AG08396 (cell line): ENCODE data around the gene SAT2.
"Not testable (repeated sequence)": the region's sequence is repeated elsewhere in the genome, so short reads cannot be mapped to it uniquely, and the experiment has no call there.

Experiments
- DNase-seq: peaks from one replicate; pipeline ENCODE4 v3.0.0; 2012; ENCODE audit warnings: low spot score, mixed read lengths

SAT2 gene

GRCh38 chr17:7627250-7628121 is at the start of gene SAT2:
Gene SAT2 (minus strand): TSS chr17:7627821. CDS start chr17:7627635, 186 bp downstream.
- DNase-seq: peak; percentile 99

- DNase-seq: no peak
Measured at GRCh38 chr17:7676533-7676932, 48.9 kb upstream of the SAT2 start.

GRCh38 chr17:7674934-7675333 is 47.3 kb upstream of the SAT2 start:
- DNase-seq: no peak

- no peak for DNase-seq
Measured at GRCh38 chr17:7673239-7673638, 45.6 kb upstream of the SAT2 start.

GRCh38 chr17:7668482-7668881 is 40.9 kb upstream of the SAT2 start:
- DNase-seq: no peak

GRCh38 chr17:7667656-7668406 is 40.2 kb upstream of the SAT2 start:
- no peak for DNase-seq

GRCh38 chr17:7656958-7657609 is 29.5 kb upstream of the SAT2 start:
- DNase-seq: no peak

GRCh38 chr17:7655541-7655840 is 27.9 kb upstream of the SAT2 start:
- DNase-seq: no peak

GRCh38 chr17:7654832-7655540 is 27.4 kb upstream of the SAT2 start:
- no peak for DNase-seq

- no peak for DNase-seq
Measured at GRCh38 chr17:7652388-7653356, 25.1 kb upstream of the SAT2 start.

- no peak for DNase-seq
Measured at GRCh38 chr17:7651665-7652387, 24.2 kb upstream of the SAT2 start.

GRCh38 chr17:7651097-7651664 is 23.6 kb upstream of the SAT2 start:
- DNase-seq: no peak

GRCh38 chr17:7650509-7651096 is 23.0 kb upstream of the SAT2 start, which contains the start of gene ATP1B2:
Gene ATP1B2 (plus strand): TSS chr17:7650926. CDS start chr17:7651519, 593 bp downstream.
- DNase-seq: peak; percentile 58

GRCh38 chr17:7647018-7647417 is 19.4 kb upstream of the SAT2 start:
- peak; percentile 1 for DNase-seq

GRCh38 chr17:7646457-7646856 is 18.8 kb upstream of the SAT2 start:
- DNase-seq: peak; percentile 23

- DNase-seq: peak; percentile 1
Measured at GRCh38 chr17:7644775-7645174, 17.2 kb upstream of the SAT2 start.

- DNase-seq: not testable (repeated sequence)
Measured at GRCh38 chr17:7641635-7642034, 14.0 kb upstream of the SAT2 start.

GRCh38 chr17:7640783-7641182 is 13.2 kb upstream of the SAT2 start:
- no peak for DNase-seq

GRCh38 chr17:7636163-7636562 is 8.5 kb upstream of the SAT2 start:
- peak; percentile 2 for DNase-seq
